H1 (cell line): ENCODE measurements around the gene SLC43A3. TPM values are rescaled to one million over a fixed set of nuclear protein-coding genes. Genes with fewer than 3 reads are reported as not detected.

ENCODE experiments used
- CBX8 ChIP-seq: fragments of 300-800, 300-1000 bp; sonication (generic); IDR thresholded peaks from 2 replicates; pipeline ENCODE4 v1.7.1; 2016; ENCODE audit warnings: low read depth, low read length, borderline replicate concordance
- CHD1 ChIP-seq: IDR thresholded peaks from 2 replicates; pipeline ENCODE4 v1.6.1; 2012; ENCODE audit warnings: low read depth, low read length, improper control_type of control experiment
- KDM1A ChIP-seq: fragments of 200-600, 300-600 bp; sonication (generic); IDR thresholded peaks from 2 replicates; pipeline ENCODE4 v1.7.1; 2016; ENCODE audit warnings: mild to moderate bottlenecking, low read length, borderline replicate concordance
- NANOG ChIP-seq: IDR thresholded peaks from 2 replicates; pipeline ENCODE4 v1.6.1; 2011; ENCODE audit warnings: low read length, low read depth, mild to moderate bottlenecking, inconsistent platforms; ENCODE audit not compliant: insufficient read depth, poor library complexity, severe bottlenecking
- NRF1 ChIP-seq: IDR thresholded peaks from 2 replicates; pipeline ENCODE4 v1.6.1; 2011; ENCODE audit warnings: mild to moderate bottlenecking, low read depth, low read length, improper control_type of control experiment
- RNF2 ChIP-seq: fragments of 200-900, 300-1000 bp; sonication (generic); IDR thresholded peaks from 2 replicates; pipeline ENCODE4 v1.7.1; 2016; ENCODE audit warnings: borderline replicate concordance, low read depth, mild to moderate bottlenecking, antibody characterized with exemption, low read length; ENCODE audit not compliant: poor library complexity, severe bottlenecking; ENCODE audit errors: missing control alignments
- SIN3A ChIP-seq, 2 experiments: IDR thresholded peaks in 1 of 2; conservative IDR thresholded peaks in 1 of 2; 2 replicates each; pipeline ENCODE4 v1.6.1; 2011 to 2012; ENCODE audit warnings: low read length in 2 of 2, improper control_type of control experiment in 1 of 2, low read depth in 1 of 2, mild to moderate bottlenecking in 1 of 2
- SP4 ChIP-seq: IDR thresholded peaks from 2 replicates; pipeline ENCODE4 v1.6.1; 2012; ENCODE audit warnings: low read length, inconsistent platforms
- TEAD4 ChIP-seq: IDR thresholded peaks from 2 replicates; pipeline ENCODE4 v1.6.1; 2012; ENCODE audit warnings: low read depth, low read length, inconsistent platforms, mixed read lengths
- polyA plus RNA-seq, 7 experiments: library from polyadenylated mRNA; depleted of rRNA in 3 of 7; stranded (reverse) in 5 of 7; unstranded in 2 of 7; fragments of >200 nt in 5 of 7; fragments of 200-250 nt in 2 of 7; gene quantifications; 1 replicate in 5 of 7; 2 replicates in 1 of 7; 4 replicates in 1 of 7; pipeline versions ENCODE4 v1.2.1 to v1.2.3, GENCODE V29; 2011 to 2013; ENCODE audit warnings: missing spikeins in 2 of 7, mixed read lengths in 2 of 7
- total RNA-seq: library from RNA; stranded (reverse); fragmentation: NEBNext Ultra II Directional; extraction: Animal tissue kit (Norgen Biotek cat#: 25700); gene quantifications from 2 replicates; pipeline ENCODE4 v1.2.1, GENCODE V29; 2021
- TF ChIP-seq, protein P1 (sequence below): fragments of 300-600 bp; sonication (generic); IDR thresholded peaks from 2 replicates; pipeline ENCODE4 v1.7.1; 2012; ENCODE audit warnings: low read length, moderate library complexity, mild to moderate bottlenecking, inconsistent platforms; ENCODE audit not compliant: insufficient replicate concordance
- TF ChIP-seq, protein P2 (sequence below): IDR thresholded peaks from 2 replicates; pipeline ENCODE4 v1.6.1; 2011; ENCODE audit warnings: low read depth, mild to moderate bottlenecking, low read length; ENCODE audit not compliant: insufficient read depth

SLC43A3 gene
- total and polyA plus RNA-seq, 2 of the 8 experiments (the other 6 are each of a cell fraction or from before 2014, with no cell fraction given), result 31.8 to 67.8 TPM

DNA sequence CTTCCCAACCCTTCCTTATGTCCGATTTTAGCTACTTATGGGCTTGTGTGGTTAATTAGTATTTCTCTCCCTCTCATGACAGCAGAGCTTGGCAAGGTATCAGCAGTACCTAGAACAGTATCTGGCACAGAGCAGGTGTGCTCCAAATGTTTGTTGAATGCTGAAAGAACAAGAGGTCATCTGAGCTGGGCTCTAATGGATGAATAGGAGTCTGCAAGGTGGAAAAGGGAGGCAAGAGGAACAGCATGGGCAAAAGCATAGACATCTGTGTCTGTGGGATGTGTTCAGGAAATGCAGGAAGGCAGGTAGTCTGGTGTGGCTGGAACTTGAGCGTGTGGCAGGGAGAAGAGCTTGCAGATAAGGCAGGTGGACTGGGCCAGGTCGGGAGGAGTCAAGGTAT, 65.0 kb downstream of the SLC43A3 start (continued):
- TF ChIP-seq, protein P1, sequence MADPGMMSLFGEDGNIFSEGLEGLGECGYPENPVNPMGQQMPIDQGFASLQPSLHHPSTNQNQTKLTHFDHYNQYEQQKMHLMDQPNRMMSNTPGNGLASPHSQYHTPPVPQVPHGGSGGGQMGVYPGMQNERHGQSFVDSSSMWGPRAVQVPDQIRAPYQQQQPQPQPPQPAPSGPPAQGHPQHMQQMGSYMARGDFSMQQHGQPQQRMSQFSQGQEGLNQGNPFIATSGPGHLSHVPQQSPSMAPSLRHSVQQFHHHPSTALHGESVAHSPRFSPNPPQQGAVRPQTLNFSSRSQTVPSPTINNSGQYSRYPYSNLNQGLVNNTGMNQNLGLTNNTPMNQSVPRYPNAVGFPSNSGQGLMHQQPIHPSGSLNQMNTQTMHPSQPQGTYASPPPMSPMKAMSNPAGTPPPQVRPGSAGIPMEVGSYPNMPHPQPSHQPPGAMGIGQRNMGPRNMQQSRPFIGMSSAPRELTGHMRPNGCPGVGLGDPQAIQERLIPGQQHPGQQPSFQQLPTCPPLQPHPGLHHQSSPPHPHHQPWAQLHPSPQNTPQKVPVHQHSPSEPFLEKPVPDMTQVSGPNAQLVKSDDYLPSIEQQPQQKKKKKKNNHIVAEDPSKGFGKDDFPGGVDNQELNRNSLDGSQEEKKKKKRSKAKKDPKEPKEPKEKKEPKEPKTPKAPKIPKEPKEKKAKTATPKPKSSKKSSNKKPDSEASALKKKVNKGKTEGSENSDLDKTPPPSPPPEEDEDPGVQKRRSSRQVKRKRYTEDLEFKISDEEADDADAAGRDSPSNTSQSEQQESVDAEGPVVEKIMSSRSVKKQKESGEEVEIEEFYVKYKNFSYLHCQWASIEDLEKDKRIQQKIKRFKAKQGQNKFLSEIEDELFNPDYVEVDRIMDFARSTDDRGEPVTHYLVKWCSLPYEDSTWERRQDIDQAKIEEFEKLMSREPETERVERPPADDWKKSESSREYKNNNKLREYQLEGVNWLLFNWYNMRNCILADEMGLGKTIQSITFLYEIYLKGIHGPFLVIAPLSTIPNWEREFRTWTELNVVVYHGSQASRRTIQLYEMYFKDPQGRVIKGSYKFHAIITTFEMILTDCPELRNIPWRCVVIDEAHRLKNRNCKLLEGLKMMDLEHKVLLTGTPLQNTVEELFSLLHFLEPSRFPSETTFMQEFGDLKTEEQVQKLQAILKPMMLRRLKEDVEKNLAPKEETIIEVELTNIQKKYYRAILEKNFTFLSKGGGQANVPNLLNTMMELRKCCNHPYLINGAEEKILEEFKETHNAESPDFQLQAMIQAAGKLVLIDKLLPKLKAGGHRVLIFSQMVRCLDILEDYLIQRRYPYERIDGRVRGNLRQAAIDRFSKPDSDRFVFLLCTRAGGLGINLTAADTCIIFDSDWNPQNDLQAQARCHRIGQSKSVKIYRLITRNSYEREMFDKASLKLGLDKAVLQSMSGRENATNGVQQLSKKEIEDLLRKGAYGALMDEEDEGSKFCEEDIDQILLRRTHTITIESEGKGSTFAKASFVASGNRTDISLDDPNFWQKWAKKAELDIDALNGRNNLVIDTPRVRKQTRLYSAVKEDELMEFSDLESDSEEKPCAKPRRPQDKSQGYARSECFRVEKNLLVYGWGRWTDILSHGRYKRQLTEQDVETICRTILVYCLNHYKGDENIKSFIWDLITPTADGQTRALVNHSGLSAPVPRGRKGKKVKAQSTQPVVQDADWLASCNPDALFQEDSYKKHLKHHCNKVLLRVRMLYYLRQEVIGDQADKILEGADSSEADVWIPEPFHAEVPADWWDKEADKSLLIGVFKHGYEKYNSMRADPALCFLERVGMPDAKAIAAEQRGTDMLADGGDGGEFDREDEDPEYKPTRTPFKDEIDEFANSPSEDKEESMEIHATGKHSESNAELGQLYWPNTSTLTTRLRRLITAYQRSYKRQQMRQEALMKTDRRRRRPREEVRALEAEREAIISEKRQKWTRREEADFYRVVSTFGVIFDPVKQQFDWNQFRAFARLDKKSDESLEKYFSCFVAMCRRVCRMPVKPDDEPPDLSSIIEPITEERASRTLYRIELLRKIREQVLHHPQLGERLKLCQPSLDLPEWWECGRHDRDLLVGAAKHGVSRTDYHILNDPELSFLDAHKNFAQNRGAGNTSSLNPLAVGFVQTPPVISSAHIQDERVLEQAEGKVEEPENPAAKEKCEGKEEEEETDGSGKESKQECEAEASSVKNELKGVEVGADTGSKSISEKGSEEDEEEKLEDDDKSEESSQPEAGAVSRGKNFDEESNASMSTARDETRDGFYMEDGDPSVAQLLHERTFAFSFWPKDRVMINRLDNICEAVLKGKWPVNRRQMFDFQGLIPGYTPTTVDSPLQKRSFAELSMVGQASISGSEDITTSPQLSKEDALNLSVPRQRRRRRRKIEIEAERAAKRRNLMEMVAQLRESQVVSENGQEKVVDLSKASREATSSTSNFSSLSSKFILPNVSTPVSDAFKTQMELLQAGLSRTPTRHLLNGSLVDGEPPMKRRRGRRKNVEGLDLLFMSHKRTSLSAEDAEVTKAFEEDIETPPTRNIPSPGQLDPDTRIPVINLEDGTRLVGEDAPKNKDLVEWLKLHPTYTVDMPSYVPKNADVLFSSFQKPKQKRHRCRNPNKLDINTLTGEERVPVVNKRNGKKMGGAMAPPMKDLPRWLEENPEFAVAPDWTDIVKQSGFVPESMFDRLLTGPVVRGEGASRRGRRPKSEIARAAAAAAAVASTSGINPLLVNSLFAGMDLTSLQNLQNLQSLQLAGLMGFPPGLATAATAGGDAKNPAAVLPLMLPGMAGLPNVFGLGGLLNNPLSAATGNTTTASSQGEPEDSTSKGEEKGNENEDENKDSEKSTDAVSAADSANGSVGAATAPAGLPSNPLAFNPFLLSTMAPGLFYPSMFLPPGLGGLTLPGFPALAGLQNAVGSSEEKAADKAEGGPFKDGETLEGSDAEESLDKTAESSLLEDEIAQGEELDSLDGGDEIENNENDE, result no peak
- TF ChIP-seq NANOG (no peak), SIN3A (conservative IDR thresholded peaks at IDR 0.05 in 1 of 2, IDR thresholded peaks at IDR 0.05 in 1 of 2; ENCODE audit: low read depth in 1 of 2, low read length in 2 of 2) (no peak), RNF2 (no peak), TEAD4 (no peak), SP4 (no peak), CBX8 (no peak), NRF1 (no peak), CHD1 (no peak), KDM1A (no peak)
- TF ChIP-seq, protein P2, sequence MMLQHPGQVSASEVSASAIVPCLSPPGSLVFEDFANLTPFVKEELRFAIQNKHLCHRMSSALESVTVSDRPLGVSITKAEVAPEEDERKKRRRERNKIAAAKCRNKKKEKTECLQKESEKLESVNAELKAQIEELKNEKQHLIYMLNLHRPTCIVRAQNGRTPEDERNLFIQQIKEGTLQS, result no peak
